Epithelial cell of proximal tubule (primary cell): ENCODE results near the gene CFAP54. TPM values are rescaled to one million over a fixed set of nuclear protein-coding genes. Genes with fewer than 3 reads are reported as not detected.

Experiments
- DNase-seq: peaks from one replicate; pipeline ENCODE4 v3.0.0-alpha.2; 2011; ENCODE audit warnings: low read depth
- H3K4me3 ChIP-seq: 2 replicates; pipeline ENCODE4 v1.5.1; 2011; ENCODE audit warnings: low read depth, mild to moderate bottlenecking, low read length
- CTCF ChIP-seq: conservative IDR thresholded peaks from 2 replicates; pipeline ENCODE4 v1.5.1; 2012; ENCODE audit warnings: low read depth, mild to moderate bottlenecking, low read length
- total RNA-seq: library from RNA; depleted of rRNA; stranded (reverse); fragments of >200 nt; gene quantifications from 2 replicates; pipeline ENCODE4 v1.2.3, GENCODE V29; 2015

Gene CFAP54
- total RNA-seq, 1 donor from 2014 or later = 0.40 TPM

GRCh38 chr12:96770219-96771102 is 281.1 kb downstream of the CFAP54 start:
- H3K4me3 ChIP-seq = no peak overlapping the region
- no peak for DNase-seq
- TF ChIP-seq CTCF = no peak

DNA sequence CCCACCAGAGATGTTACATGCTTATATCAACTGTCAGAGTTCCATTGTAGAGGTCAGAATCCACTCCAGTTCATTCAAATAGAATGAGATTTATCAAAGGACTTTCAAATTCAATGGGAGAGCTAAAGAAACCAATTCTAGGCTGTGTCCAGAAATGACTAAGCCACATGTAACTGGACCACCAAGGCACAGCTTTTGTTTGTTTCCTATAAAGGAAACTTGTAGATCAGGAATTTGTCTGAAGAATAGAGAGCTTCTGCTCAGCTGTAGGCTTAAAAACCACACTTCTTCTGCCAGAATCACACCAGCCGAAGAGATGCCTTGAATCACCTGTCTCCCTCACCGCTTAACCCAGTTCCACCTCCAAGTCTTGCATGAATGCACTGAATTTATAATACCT is 283.7 kb downstream of the CFAP54 start:
- TF ChIP-seq CTCF = no peak
- no peak overlapping the region for H3K4me3 ChIP-seq
- no peak for DNase-seq

- TF ChIP-seq CTCF = no peak
- no peak overlapping the region for H3K4me3 ChIP-seq
- no peak for DNase-seq
Observed at GRCh38 chr12:96774496-96775256, 285.3 kb downstream of the CFAP54 start.

DNA sequence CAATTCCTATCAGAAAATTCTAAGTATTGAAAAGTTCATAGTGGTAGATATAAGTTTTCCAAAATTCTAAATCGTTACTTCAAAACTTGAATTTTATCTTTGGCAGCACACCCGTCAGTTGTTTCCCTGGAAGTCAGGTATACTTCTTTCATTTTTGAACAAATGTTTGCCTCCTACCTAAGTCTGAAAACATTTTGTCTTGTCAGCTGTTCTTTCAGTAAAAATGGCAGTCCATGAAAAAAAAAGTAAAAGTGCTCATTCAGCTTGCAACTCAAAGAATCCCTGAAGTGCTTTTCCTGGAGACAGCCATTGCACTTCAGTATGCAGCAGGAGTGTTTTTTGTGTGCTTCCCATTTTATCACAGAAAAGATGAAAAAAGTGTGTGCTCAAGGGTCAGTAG is 287.5 kb downstream of the CFAP54 start:
- no peak for TF ChIP-seq CTCF
- H3K4me3 ChIP-seq = no peak overlapping the region
- DNase-seq = no peak

GRCh38 chr12:96780330-96780729 is 291.0 kb downstream of the CFAP54 start:
- TF ChIP-seq CTCF = no peak
- no peak overlapping the region for H3K4me3 ChIP-seq
- DNase-seq = no peak

- no peak for DNase-seq
- no peak for TF ChIP-seq CTCF
- H3K4me3 ChIP-seq = no peak overlapping the region
Observed at GRCh38 chr12:96786791-96787190, 297.4 kb downstream of the CFAP54 start.
